NCI-H2196 (cell line): ENCODE measurements around the gene SEPSECS.

Source experiments
- DNase-seq: peaks from one replicate; lab custom pipeline; 2025; ENCODE audit not compliant: unreplicated experiment; lab: John Stamatoyannopoulos, UW

SEPSECS gene

GRCh38 chr4:25157081-25157480 lies 3.2 kb downstream of the SEPSECS start:
- DNase-seq, result no peak

- DNase-seq, result no peak
Measured at GRCh38 chr4:25155947-25156346, 4.3 kb downstream of the SEPSECS start.

GRCh38 chr4:25154594-25155265 lies 5.5 kb downstream of the SEPSECS start:
- DNase-seq, result no peak

GRCh38 chr4:25146076-25146475 lies 14.2 kb downstream of the SEPSECS start:
- no peak for DNase-seq

- DNase-seq, result peak; percentile 35
Measured at GRCh38 chr4:25144870-25145481, 15.3 kb downstream of the SEPSECS start.

GRCh38 chr4:25142468-25142867 lies 17.8 kb downstream of the SEPSECS start:
- no peak for DNase-seq

GRCh38 chr4:25141592-25141991 lies 18.7 kb downstream of the SEPSECS start:
- no peak for DNase-seq

- DNase-seq, result no peak
Measured at GRCh38 chr4:25133132-25133531, 27.1 kb downstream of the SEPSECS start.

GRCh38 chr4:25131926-25132325 lies 28.3 kb downstream of the SEPSECS start:
- no peak for DNase-seq

GRCh38 chr4:25131381-25131780 lies 28.9 kb downstream of the SEPSECS start:
- DNase-seq, result no peak

GRCh38 chr4:25129917-25130316 lies 30.3 kb downstream of the SEPSECS start:
- DNase-seq, result no peak

- no peak for DNase-seq
Measured at GRCh38 chr4:25128671-25129070, 31.6 kb downstream of the SEPSECS start.

GRCh38 chr4:25123236-25123635 lies 37.0 kb downstream of the SEPSECS start:
- no peak for DNase-seq

GRCh38 chr4:25120146-25120940 lies 39.9 kb downstream of the SEPSECS start:
- no peak for DNase-seq

GRCh38 chr4:25117716-25118472 lies 42.4 kb downstream of the SEPSECS start:
- no peak for DNase-seq

GRCh38 chr4:25117274-25117673 lies 43.0 kb downstream of the SEPSECS start:
- no peak for DNase-seq

- no peak for DNase-seq
Measured at GRCh38 chr4:25113915-25114904, 46.0 kb downstream of the SEPSECS start.

GRCh38 chr4:25112995-25113380 lies 47.3 kb downstream of the SEPSECS start:
- DNase-seq, result no peak

- DNase-seq, result no peak
Measured at GRCh38 chr4:25112366-25112994, 47.8 kb downstream of the SEPSECS start.
